ENCODE data around the gene C10orf105.

Gene C10orf105

GRCh38 chr10:71720288-71720687 lies 710 bp upstream of the C10orf105 start:
- no peaks in the 10 kb centered on the region for H3K9me3 ChIP-seq (ENCODE audit: control insufficient read depth, low read length)
- TF ChIP-seq, protein P1, sequence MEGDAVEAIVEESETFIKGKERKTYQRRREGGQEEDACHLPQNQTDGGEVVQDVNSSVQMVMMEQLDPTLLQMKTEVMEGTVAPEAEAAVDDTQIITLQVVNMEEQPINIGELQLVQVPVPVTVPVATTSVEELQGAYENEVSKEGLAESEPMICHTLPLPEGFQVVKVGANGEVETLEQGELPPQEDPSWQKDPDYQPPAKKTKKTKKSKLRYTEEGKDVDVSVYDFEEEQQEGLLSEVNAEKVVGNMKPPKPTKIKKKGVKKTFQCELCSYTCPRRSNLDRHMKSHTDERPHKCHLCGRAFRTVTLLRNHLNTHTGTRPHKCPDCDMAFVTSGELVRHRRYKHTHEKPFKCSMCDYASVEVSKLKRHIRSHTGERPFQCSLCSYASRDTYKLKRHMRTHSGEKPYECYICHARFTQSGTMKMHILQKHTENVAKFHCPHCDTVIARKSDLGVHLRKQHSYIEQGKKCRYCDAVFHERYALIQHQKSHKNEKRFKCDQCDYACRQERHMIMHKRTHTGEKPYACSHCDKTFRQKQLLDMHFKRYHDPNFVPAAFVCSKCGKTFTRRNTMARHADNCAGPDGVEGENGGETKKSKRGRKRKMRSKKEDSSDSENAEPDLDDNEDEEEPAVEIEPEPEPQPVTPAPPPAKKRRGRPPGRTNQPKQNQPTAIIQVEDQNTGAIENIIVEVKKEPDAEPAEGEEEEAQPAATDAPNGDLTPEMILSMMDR (IDR thresholded peaks at IDR 0.05) = no peak

GRCh38 chr10:71719042-71719441 lies 536 bp downstream of the C10orf105 start:
- Histone ChIP-seq H3K9ac (no peak overlapping the region), H3K27me3 (ENCODE audit: control insufficient read depth, insufficient read depth, low read length) (no peaks in the 10 kb centered on the region), H3K79me2 (no peaks in the 10 kb centered on the region), H3K4me2 (ENCODE audit: low read length) (no peak overlapping the region), H3K4me1 (no peaks in the 10 kb centered on the region), H2AFZ (no peak overlapping the region), H3K9me3 (ENCODE audit: control insufficient read depth, low read length) (no peaks in the 10 kb centered on the region), H3K36me3 (ENCODE audit: control insufficient read depth, insufficient read depth, low read length) (no peaks in the 10 kb centered on the region), H3K4me3 (ENCODE audit: low read depth, low read length) (no peak overlapping the region), H3K27ac (no peak overlapping the region)
- TF ChIP-seq, protein P1 (IDR thresholded peaks at IDR 0.05) = no peak

More at GRCh38 chr10:71720288-71720687, 710 bp upstream of the C10orf105 start:
- Histone ChIP-seq H3K9ac (no peak overlapping the region), H3K27ac (no peak overlapping the region), H2AFZ (no peak overlapping the region), H3K4me1 (no peaks in the 10 kb centered on the region), H3K4me3 (ENCODE audit: low read depth, low read length) (no peak overlapping the region), H3K27me3 (ENCODE audit: control insufficient read depth, insufficient read depth, low read length) (no peaks in the 10 kb centered on the region), H3K4me2 (ENCODE audit: low read length) (no peak overlapping the region), H3K79me2 (no peaks in the 10 kb centered on the region), H3K36me3 (ENCODE audit: control insufficient read depth, insufficient read depth, low read length) (no peaks in the 10 kb centered on the region)

GRCh38 chr10:71718165-71718698 lies 1.3 kb downstream of the C10orf105 start:
- Histone ChIP-seq H3K9ac (no peak overlapping the region), H3K4me3 (ENCODE audit: low read depth, low read length) (no peak overlapping the region), H3K4me1 (no peaks in the 10 kb centered on the region)

DNA sequence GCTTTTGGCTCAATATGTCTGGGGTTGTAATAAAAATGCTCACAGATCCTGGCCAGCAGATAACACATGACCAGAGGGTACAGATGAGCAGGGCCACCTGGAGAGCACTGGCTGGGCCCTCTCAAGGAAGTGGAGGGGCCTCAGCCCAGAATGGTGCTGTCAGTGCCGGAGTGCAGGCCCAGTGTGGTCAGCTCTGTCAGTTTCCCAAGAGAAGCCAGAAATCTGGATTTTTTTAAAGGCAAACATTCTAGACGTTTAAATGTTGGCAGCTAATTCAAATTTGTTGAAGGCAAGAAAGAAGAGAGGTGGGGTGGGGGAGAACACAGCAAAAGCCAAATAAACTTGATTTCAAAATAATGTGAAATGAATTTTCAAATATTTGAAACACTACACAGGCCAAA lies 2.0 kb downstream of the C10orf105 start:
- Histone ChIP-seq H3K79me2 (no peaks in the 10 kb centered on the region), H3K27ac (no peak overlapping the region), H3K27me3 (ENCODE audit: control insufficient read depth, insufficient read depth, low read length) (no peaks in the 10 kb centered on the region), H3K4me2 (ENCODE audit: low read length) (no peak overlapping the region), H3K9me3 (ENCODE audit: control insufficient read depth, low read length) (no peaks in the 10 kb centered on the region), H3K4me1 (no peaks in the 10 kb centered on the region), H3K36me3 (ENCODE audit: control insufficient read depth, insufficient read depth, low read length) (no peaks in the 10 kb centered on the region), H2AFZ (no peak overlapping the region), H3K4me3 (ENCODE audit: low read depth, low read length) (no peak overlapping the region), H3K9ac (no peak overlapping the region)
- TF ChIP-seq, protein P1 (IDR thresholded peaks at IDR 0.05) = no peak

More at GRCh38 chr10:71718165-71718698, 1.3 kb downstream of the C10orf105 start:
- Histone ChIP-seq H3K27ac (no peak overlapping the region), H2AFZ (no peak overlapping the region), H3K9me3 (ENCODE audit: control insufficient read depth, low read length) (no peaks in the 10 kb centered on the region), H3K79me2 (no peaks in the 10 kb centered on the region), H3K4me2 (ENCODE audit: low read length) (no peak overlapping the region), H3K36me3 (ENCODE audit: control insufficient read depth, insufficient read depth, low read length) (no peaks in the 10 kb centered on the region), H3K27me3 (ENCODE audit: control insufficient read depth, insufficient read depth, low read length) (no peaks in the 10 kb centered on the region)
- TF ChIP-seq, protein P1 (IDR thresholded peaks at IDR 0.05) = no peak

- Histone ChIP-seq H2AFZ (no peak overlapping the region), H3K4me1 (no peaks in the 10 kb centered on the region), H3K79me2 (no peaks in the 10 kb centered on the region), H3K4me2 (ENCODE audit: low read length) (no peak overlapping the region), H3K4me3 (ENCODE audit: low read depth, low read length) (no peak overlapping the region), H3K27me3 (ENCODE audit: control insufficient read depth, insufficient read depth, low read length) (no peaks in the 10 kb centered on the region), H3K36me3 (ENCODE audit: control insufficient read depth, insufficient read depth, low read length) (no peaks in the 10 kb centered on the region), H3K27ac (no peak overlapping the region), H3K9ac (no peak overlapping the region), H3K9me3 (ENCODE audit: control insufficient read depth, low read length) (no peaks in the 10 kb centered on the region)
- TF ChIP-seq, protein P1 (IDR thresholded peaks at IDR 0.05) = no peak
Measured at GRCh38 chr10:71717056-71717455, 2.5 kb downstream of the C10orf105 start.

Measured in parathyroid adenoma (tissue), 2 donors.